ENCODE results near the gene BPIFB4.
"Not testable (repeated sequence)": the region's sequence is repeated elsewhere in the genome, so short reads cannot be mapped to it uniquely, and the experiment has no call there.

The BPIFB4 gene

GRCh38 chr20:33086052-33086722 lies 6.7 kb downstream of the BPIFB4 start:
- DNase-seq (ENCODE audit: low read depth in 2 of 2): no peak

GRCh38 chr20:33091147-33091546 lies 11.7 kb downstream of the BPIFB4 start:
- DNase-seq (ENCODE audit: low read depth in 2 of 2): no peak

- DNase-seq (ENCODE audit: low read depth in 2 of 2): no peak
Measured at GRCh38 chr20:33091693-33092092, 12.2 kb downstream of the BPIFB4 start.

DNA sequence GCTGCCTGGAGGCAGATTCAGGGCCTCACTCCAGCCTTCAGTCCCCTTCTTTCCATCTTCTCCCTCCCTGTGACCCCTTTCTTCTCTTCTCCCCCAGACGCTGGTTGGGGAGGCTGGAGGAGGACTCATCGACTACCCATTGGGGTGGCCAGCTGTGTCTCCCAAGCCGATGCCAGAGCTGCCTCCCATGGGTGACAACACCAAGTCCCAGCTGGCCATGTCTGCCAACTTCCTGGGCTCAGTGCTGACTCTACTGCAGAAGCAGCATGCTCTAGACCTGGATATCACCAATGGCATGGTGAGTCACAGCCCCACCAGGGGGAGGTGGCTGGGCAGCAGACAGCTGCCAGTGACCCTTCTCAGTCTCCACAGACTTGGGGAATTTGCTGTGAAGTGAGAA lies 12.9 kb downstream of the BPIFB4 start:
- no peak for DNase-seq (ENCODE audit: low read depth in 2 of 2)

DNA sequence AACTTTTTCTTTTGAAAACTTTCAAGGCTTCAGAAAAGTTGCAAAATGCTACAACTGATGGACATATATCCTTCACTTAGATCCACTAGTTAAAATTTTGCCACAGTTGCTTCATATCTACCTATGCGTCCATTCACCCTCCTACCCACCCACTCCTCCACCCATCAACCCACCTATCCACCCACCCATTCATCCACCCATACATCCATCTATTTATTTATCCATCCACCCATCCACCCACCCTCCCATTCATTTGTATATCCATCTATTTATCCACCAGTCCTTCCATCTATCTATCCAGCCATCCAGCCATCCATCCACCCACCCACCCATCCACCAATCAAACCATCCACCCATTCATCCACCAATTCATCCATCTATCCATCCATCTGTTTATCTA lies 13.6 kb downstream of the BPIFB4 start:
- DNase-seq (ENCODE audit: low read depth in 2 of 2): no peak

- no peak for DNase-seq (ENCODE audit: low read depth in 2 of 2)
Measured at GRCh38 chr20:33093582-33093981, 14.1 kb downstream of the BPIFB4 start.

DNA sequence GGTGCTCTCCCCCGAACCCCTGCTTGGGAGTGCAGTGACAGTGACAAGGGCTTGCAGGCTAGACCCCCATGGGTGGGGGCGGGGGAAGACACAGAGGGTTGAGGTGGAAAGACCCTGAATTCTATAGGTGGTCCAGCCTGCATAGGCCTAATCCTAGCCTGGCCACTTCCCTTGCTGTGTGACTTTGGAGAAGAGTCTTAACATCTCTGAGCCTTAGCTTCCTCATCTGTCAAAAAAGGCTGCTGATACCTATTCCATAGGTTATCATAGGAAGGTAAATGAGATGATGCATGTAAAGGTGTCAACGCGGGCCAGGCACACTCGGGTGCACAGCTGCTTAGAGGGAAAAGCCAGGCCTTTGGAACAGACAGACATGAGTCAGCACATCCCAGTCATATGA lies 15.8 kb downstream of the BPIFB4 start:
- no peak for DNase-seq (ENCODE audit: low read depth in 2 of 2)

GRCh38 chr20:33095902-33096584 lies 16.6 kb downstream of the BPIFB4 start:
- peak; percentile 3 to 19 for DNase-seq (ENCODE audit: low read depth in 2 of 2)

DNA sequence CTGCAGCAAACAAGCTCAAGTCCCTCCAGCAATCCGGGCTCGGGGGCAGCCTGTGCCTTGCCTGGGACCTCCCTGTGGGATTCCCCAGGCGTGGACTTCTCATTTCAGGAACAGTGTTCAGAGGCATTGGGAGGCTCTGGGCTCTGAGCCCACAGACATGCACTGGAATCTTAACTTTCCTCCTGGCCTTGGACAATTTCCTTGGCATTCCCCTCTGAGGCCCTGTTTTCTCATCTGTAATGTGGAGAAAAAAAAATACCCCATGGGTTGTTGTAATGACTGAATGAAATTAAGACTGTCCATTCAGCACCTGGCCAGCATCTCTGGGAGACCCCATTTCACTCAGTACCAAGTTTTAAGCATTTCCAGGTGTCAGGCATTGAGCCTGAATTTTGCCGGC lies 17.6 kb downstream of the BPIFB4 start:
- DNase-seq (ENCODE audit: low read depth in 2 of 2): no peak

DNA sequence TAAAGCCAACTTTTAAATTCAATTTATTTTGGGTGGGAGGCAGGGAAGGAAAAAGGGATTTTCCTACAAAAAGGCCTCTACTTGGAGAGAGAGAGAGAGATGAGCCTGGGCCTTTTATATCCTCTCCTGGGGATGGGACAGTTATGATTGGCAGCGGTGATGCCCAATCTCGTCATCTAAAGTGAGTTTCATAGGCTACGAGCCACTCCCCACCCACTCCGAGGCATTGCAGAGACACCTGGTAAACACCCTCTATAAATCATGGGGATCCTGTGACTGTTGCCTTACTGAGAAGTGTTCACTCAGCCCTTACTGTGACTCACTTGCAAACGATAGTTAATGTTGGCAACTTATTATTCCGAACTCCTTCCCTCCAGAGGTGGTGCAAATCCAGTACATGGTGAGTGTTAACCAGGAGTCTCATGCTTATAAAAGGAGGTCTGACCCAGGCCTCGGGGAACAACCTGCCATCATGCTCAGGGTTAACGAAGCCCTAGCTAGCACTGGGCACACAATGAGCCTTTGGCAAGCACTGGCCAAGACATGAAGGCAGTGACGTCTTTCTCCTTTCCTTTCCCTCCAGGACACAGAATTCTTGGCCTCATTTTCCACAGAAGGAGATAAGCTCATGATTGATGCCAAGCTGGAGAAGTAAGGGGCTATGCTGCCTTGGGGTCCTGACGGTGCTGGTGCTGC lies 20.5 kb downstream of the BPIFB4 start:
- no peak for DNase-seq (ENCODE audit: low read depth in 2 of 2)

DNA sequence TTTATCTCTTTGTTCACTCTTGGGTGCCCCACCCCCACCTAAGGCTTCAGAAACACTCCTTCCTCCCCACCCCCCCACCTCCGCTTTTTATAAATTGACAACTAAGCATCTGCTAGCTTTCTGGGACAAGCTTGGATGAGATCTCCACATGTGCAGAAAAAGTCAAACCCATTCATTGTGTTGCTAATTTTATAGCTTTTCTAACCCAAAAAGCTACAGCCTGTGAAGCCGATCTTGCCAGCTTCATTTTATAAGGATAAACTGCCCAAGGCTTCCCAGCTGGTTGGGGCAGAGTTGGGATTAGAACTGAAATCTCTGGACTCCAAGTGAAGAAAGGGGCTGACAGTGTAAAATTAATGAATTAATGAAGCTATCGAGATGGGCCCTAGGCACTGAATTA lies 24.1 kb downstream of the BPIFB4 start:
- no peak for DNase-seq (ENCODE audit: low read depth in 2 of 2)

DNA sequence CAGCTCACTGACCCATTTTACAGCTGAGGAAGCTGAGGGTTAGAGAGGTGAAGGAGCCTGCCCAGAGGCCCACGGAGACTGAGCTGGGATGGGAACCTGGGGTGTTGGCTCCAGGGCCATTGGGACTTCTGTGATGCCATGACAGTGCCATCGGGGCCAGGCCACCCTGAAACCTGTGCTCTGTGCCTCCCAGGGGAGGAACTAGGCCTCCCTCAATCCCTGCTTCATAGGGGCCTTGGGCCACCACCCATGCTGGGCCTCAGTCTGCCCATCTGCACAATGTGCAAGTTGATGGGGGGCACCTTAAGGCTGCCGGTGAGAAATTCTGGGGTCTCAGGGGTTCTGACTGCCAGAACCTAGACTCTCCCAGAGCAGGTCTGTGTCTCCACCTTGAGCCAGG lies 24.9 kb downstream of the BPIFB4 start:
- no peak for DNase-seq (ENCODE audit: low read depth in 2 of 2)

- no peak for DNase-seq (ENCODE audit: low read depth in 2 of 2)
Measured at GRCh38 chr20:33105316-33105924, 26.0 kb downstream of the BPIFB4 start.

GRCh38 chr20:33106058-33106620 lies 26.7 kb downstream of the BPIFB4 start:
- not testable (repeated sequence) for DNase-seq (ENCODE audit: low read depth in 2 of 2)

- DNase-seq (ENCODE audit: low read depth in 2 of 2): no peak
Measured at GRCh38 chr20:33108661-33109060, 29.2 kb downstream of the BPIFB4 start.

DNA sequence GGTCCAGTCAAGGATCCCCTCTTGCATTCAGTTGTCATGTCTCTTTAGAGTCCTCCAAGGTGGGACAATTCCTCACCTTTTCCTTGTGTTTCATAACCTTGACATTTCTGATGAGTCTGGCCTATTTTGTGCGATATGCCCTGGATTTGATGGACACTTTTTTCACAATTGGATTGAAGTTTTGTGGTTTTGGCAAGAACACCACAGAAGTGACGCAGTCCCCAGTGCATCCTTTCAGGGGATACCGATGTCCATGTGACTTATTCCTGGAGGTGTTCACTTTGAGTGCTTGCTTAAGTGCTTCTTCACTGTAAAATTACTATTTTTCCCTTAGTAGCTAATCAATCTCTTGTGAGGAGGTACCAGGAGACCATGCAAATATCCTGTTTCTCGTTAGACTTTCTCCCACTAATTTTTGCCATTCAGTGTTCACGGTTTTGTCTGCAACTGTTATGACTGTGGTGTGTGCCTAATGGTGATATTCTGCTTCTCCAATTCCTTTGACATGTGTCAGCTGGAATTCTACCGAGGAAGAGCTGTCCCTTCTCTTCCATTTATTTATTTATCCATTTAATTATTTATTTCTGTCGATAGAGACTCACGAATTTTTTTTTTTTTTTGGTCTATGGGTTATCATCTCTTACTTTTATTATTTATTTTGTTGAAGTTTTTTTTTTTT lies 30.8 kb downstream of the BPIFB4 start:
- DNase-seq (ENCODE audit: low read depth in 2 of 2): no peak

GRCh38 chr20:33111306-33111705 lies 31.9 kb downstream of the BPIFB4 start:
- no peak for DNase-seq (ENCODE audit: low read depth in 2 of 2)

DNA sequence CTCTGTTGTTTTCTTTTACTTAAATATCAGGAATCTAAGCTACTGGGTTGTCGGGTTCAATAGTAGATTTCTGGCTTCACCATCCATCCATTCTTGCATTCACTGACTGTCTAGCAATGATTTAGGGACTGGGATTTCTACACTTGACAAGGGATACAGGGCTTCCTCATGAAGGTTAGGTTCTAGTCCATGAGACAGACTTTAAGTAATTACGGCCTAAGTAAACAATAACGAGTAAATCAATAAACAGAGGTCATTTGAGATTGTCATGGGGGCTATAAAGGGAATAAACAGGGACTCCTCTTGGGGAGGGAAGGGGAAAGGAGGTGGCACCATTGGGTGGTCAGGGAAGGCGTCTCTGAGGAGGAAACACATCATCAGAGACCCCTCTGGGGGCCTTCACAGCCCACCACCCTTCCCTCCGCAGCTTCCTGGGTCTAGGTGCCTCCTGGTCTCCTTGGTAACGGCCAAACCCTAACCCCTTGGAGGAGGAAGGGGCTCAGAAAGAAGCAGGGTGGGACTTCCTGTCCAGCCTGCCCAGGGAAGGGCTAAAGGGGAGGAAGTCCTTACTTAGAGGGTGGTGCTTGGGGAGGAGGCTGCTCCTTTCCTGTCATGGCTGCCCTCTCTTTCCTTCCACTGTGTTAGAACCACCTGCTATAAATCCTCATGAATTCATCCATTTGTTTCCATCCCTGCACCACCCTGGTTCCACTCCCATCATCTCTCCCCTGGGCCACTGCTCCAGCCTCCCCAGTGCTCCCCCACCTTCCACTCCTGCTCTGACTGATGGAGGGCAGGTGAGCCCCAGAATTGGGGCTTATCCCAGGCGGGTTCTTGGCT lies 33.3 kb downstream of the BPIFB4 start:
- DNase-seq (ENCODE audit: low read depth in 2 of 2): no peak

- no peak for DNase-seq (ENCODE audit: low read depth in 2 of 2)
Measured at GRCh38 chr20:33113387-33113908, 34.0 kb downstream of the BPIFB4 start.

DNA sequence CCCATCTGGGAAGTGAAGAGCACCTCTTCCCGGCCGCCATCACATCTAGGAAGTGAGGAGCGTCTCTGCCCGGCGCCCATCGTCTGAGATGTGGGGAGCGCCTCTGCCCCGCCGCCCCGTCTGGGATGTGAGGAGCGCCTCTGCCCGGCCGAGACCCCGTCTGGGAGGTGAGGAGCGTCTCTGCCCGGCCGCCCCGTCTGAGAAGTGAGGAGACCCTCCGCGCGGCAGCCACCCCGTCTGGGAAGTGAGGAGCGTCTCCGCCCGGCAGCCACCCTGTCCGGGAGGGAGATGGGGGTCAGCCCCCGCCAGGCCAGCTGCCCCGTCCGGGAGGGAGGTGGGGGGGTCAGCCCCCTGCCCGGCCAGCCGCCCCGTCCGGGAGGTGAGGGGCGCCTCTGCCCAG lies 36.1 kb downstream of the BPIFB4 start:
- DNase-seq (ENCODE audit: low read depth in 2 of 2): not testable (repeated sequence)
